IPS-20b (cell line): Measurements from ENCODE around the gene OR2G3.

Source experiments
- H3K27ac ChIP-seq: one replicate; pipeline ENCODE4 v1.5.1; 2013; ENCODE audit warnings: low read length
- H3K27me3 ChIP-seq: 2 replicates; pipeline ENCODE4 v1.6.1; 2013; ENCODE audit warnings: mild to moderate bottlenecking, low read length, inconsistent platforms; ENCODE audit not compliant: insufficient read depth
- H3K36me3 ChIP-seq: 2 replicates; pipeline ENCODE4 v1.6.1; 2013; ENCODE audit warnings: low read depth, mild to moderate bottlenecking, inconsistent platforms, low read length, moderate library complexity; ENCODE audit not compliant: insufficient read depth
- H3K4me1 ChIP-seq: 2 replicates; pipeline ENCODE4 v1.6.1; 2013; ENCODE audit warnings: mild to moderate bottlenecking, control low read depth, inconsistent platforms, low read length, moderate library complexity; ENCODE audit not compliant: insufficient read depth
- H3K4me3 ChIP-seq: 2 replicates; pipeline ENCODE4 v1.5.1; 2013; ENCODE audit warnings: mild to moderate bottlenecking, low read length, inconsistent platforms
- H3K9ac ChIP-seq: 2 replicates; pipeline ENCODE4 v1.6.1; 2013; ENCODE audit warnings: low read depth, mild to moderate bottlenecking, inconsistent platforms, low read length, moderate library complexity
- H3K9me3 ChIP-seq: 2 replicates; pipeline ENCODE4 v1.6.1; 2013; ENCODE audit warnings: mild to moderate bottlenecking, low read depth, low read length, inconsistent platforms; ENCODE audit not compliant: insufficient read depth

Gene OR2G3

GRCh38 chr1:247605286-247605685, at the start of gene OR2G3:
OR2G3 (plus strand) TSS chr1:247605586; CDS start chr1:247605586, 0 bp downstream.
- no peaks in the 10 kb centered on the region for H3K4me1 ChIP-seq
- H3K36me3 ChIP-seq: no peaks in the 10 kb centered on the region
- no peak within 1 kb of the TSS for H3K9ac ChIP-seq
- H3K27ac ChIP-seq: no peak within 1 kb of the TSS
- H3K4me3 ChIP-seq: no peak within 1 kb of the TSS
- H3K27me3 ChIP-seq: no peaks in the 10 kb centered on the region
- no peaks in the 10 kb centered on the region for H3K9me3 ChIP-seq

DNA sequence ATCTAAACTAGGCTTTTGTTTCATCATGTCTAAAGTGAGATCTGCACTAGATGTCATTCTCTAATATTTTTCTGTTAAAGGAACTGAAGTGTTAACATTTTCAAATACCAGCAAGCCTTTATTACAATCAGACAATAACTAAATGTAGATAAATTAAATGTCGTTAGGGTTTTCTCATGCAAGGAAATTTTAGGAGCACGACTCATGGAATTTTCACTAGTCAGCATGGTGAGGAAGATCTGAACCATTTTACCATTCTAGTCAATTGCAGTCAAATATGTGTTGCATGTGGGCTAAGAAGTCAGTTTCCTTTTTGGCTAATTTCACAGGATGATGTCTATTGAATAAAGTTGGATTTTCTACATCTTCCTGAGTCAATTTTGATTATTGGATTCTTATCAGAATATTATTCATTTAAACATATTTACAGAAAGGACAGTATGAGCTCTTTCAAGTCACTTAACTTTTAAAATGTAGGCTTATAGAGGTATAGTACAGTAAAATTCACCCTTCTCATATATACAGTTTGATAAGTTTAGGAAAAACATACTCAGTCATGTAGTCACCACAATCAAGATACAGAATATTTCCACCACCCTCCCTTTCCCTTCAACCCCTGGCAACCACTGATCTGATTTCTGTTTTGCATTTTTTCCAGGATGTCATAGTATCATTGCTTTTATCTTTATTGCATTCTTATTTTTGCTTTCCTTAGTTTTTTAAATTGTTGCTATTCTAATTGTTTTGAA, 47.3 kb upstream of the OR2G3 start:
- Histone ChIP-seq H3K4me3 (no peak overlapping the region), H3K27ac (no peak overlapping the region), H3K4me1 (no peaks in the 10 kb centered on the region), H3K27me3 (no peaks in the 10 kb centered on the region), H3K36me3 (no peaks in the 10 kb centered on the region), H3K9me3 (no peaks in the 10 kb centered on the region), H3K9ac (no peak overlapping the region)

- Histone ChIP-seq H3K27me3 (no peaks in the 10 kb centered on the region), H3K9ac (no peak overlapping the region), H3K4me1 (no peaks in the 10 kb centered on the region), H3K36me3 (no peaks in the 10 kb centered on the region), H3K4me3 (no peak overlapping the region), H3K27ac (no peak overlapping the region), H3K9me3 (no peaks in the 10 kb centered on the region)
These were observed 43.7 kb upstream of the OR2G3 start for GRCh38 chr1:247561711-247562110.

DNA sequence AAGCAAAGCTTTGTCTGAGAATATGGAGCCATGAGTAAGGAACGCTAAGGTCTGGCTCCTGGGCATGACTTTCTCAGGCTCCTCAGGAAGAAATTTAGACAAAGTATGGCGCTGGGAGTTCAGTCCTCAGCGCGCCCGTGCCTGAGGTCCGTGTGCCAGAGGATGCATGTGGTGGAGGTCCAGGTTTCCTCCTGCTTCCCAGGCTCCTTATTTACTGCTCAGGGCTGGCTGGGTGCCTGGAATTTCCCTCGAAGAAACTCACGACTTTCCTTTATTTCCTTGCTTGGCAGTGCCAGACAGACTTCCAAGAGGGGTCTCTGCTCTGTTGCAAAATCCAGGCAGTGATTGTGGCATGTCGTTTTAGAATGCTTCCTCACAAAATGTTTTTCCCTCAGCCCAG, 43.2 kb upstream of the OR2G3 start:
- H3K27me3 ChIP-seq: no peaks in the 10 kb centered on the region
- H3K27ac ChIP-seq: no peak overlapping the region
- H3K4me3 ChIP-seq: no peak overlapping the region
- H3K9ac ChIP-seq: no peak overlapping the region
- no peaks in the 10 kb centered on the region for H3K4me1 ChIP-seq
- no peaks in the 10 kb centered on the region for H3K9me3 ChIP-seq
- no peaks in the 10 kb centered on the region for H3K36me3 ChIP-seq

GRCh38 chr1:247574236-247574635, 31.1 kb upstream of the OR2G3 start:
- no peak overlapping the region for H3K27ac ChIP-seq
- no peak overlapping the region for H3K9ac ChIP-seq
- no peaks in the 10 kb centered on the region for H3K36me3 ChIP-seq
- no peaks in the 10 kb centered on the region for H3K4me1 ChIP-seq
- H3K4me3 ChIP-seq: no peak overlapping the region
- H3K9me3 ChIP-seq: no peaks in the 10 kb centered on the region
- H3K27me3 ChIP-seq: no peaks in the 10 kb centered on the region

GRCh38 chr1:247574664-247575063, 30.7 kb upstream of the OR2G3 start:
- H3K9me3 ChIP-seq: no peaks in the 10 kb centered on the region
- H3K9ac ChIP-seq: no peak overlapping the region
- no peaks in the 10 kb centered on the region for H3K27me3 ChIP-seq
- no peak overlapping the region for H3K27ac ChIP-seq
- no peaks in the 10 kb centered on the region for H3K4me1 ChIP-seq
- no peaks in the 10 kb centered on the region for H3K36me3 ChIP-seq
- no peak overlapping the region for H3K4me3 ChIP-seq

- no peak overlapping the region for H3K4me3 ChIP-seq
- H3K27ac ChIP-seq: no peak overlapping the region
- H3K9me3 ChIP-seq: no peaks in the 10 kb centered on the region
- H3K27me3 ChIP-seq: no peaks in the 10 kb centered on the region
- no peaks in the 10 kb centered on the region for H3K36me3 ChIP-seq
- H3K9ac ChIP-seq: no peak overlapping the region
- H3K4me1 ChIP-seq: no peaks in the 10 kb centered on the region
These were observed 28.9 kb upstream of the OR2G3 start for GRCh38 chr1:247576514-247576913.

DNA sequence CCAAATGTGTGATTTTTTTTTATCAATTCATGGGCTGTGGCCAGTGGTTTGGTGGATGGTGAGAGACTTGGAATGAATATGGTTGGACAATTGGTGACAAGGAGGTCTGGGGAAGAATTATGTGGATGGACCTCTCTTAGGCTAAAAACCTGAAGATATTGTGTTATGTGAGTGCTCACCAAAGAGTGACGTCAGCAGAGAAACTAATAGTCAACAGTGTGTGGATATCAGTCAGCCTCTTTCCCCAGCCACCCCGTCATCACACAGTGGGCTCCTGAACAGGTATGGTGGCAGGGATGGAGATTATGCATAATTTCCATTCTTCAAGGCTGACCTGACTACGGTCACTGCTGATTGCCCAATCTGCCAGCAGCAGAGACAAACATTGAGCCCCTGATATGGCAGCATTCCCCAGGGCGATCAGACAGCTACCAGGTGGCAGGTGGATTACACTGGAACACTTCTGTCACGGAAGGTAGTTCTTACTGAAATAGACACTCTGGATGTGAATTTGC, 26.4 kb upstream of the OR2G3 start:
- Histone ChIP-seq H3K4me1 (no peaks in the 10 kb centered on the region), H3K4me3 (no peak overlapping the region), H3K36me3 (no peaks in the 10 kb centered on the region), H3K27me3 (no peaks in the 10 kb centered on the region), H3K27ac (no peak overlapping the region), H3K9ac (no peak overlapping the region), H3K9me3 (no peaks in the 10 kb centered on the region)

GRCh38 chr1:247588060-247588459, 17.3 kb upstream of the OR2G3 start, which contains the start of gene OR2G2:
OR2G2 (plus strand) TSS chr1:247588360; CDS start chr1:247588360, 0 bp downstream.
- Histone ChIP-seq H3K27me3 (no peaks in the 10 kb centered on the region), H3K9me3 (no peaks in the 10 kb centered on the region), H3K9ac (no peak within 1 kb of the TSS), H3K27ac (no peak within 1 kb of the TSS), H3K4me1 (no peaks in the 10 kb centered on the region), H3K36me3 (no peaks in the 10 kb centered on the region), H3K4me3 (no peak within 1 kb of the TSS)

DNA sequence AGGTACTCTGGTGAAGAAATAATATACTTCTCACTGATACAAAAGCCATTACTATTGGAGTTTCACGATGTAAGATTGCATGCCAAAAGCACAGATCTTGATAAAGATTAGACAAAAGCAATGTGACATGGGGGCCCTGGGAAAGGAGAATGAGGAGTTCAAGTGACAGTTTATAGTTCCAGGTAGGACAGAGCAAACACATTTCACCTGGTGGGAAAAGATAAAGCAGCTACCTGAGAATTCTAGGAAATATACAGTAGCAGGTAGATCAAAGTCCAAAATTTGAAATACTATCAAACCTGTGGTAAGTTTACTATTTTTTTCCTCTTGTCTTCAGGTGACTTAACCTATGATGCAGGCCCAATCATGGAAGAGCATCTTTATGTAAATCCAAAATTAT, 8.0 kb downstream of the OR2G3 start:
- Histone ChIP-seq H3K27ac (no peak overlapping the region), H3K4me3 (no peak overlapping the region), H3K36me3 (no peaks in the 10 kb centered on the region)

GRCh38 chr1:247614625-247615024, 9.2 kb downstream of the OR2G3 start:
- Histone ChIP-seq H3K36me3 (no peaks in the 10 kb centered on the region), H3K4me3 (no peak overlapping the region), H3K9me3 (no peaks in the 10 kb centered on the region), H3K9ac (no peak overlapping the region), H3K27ac (no peak overlapping the region), H3K27me3 (no peaks in the 10 kb centered on the region), H3K4me1 (no peaks in the 10 kb centered on the region)

More for the DNA sequence above, 8.0 kb downstream of the OR2G3 start:
- Histone ChIP-seq H3K9ac (no peak overlapping the region), H3K27me3 (no peaks in the 10 kb centered on the region), H3K9me3 (no peaks in the 10 kb centered on the region), H3K4me1 (no peaks in the 10 kb centered on the region)

GRCh38 chr1:247627951-247628350, 22.6 kb downstream of the OR2G3 start:
- Histone ChIP-seq H3K9ac (no peak overlapping the region), H3K36me3 (no peaks in the 10 kb centered on the region), H3K4me3 (no peak overlapping the region), H3K4me1 (no peaks in the 10 kb centered on the region), H3K27me3 (no peaks in the 10 kb centered on the region), H3K9me3 (no peaks in the 10 kb centered on the region), H3K27ac (no peak overlapping the region)
